Measurements from ENCODE around the gene SYN1.

Gene SYN1

GRCh38 chrX:47574076-47574546 lies 45.5 kb downstream of the SYN1 start:
- DNase-seq (ENCODE audit: low read depth in 3 of 3, low spot score in 1 of 3) = no peak

- no peak for DNase-seq (ENCODE audit: low read depth in 3 of 3, low spot score in 1 of 3)
These were observed 46.1 kb downstream of the SYN1 start for GRCh38 chrX:47573341-47574075.

- DNase-seq (ENCODE audit: low read depth in 3 of 3, low spot score in 1 of 3) = no peak
These were observed 46.8 kb downstream of the SYN1 start for GRCh38 chrX:47572773-47573340.

GRCh38 chrX:47571896-47572295 lies 47.8 kb downstream of the SYN1 start:
- no peak for DNase-seq (ENCODE audit: low read depth in 3 of 3, low spot score in 1 of 3)

- no peak for DNase-seq (ENCODE audit: low read depth in 3 of 3, low spot score in 1 of 3)
These were observed 48.4 kb downstream of the SYN1 start for GRCh38 chrX:47571215-47571614.

GRCh38 chrX:47570794-47571193 lies 48.9 kb downstream of the SYN1 start:
- DNase-seq (ENCODE audit: low read depth in 3 of 3, low spot score in 1 of 3) = no peak

- DNase-seq (ENCODE audit: low read depth in 3 of 3, low spot score in 1 of 3) = no peak
These were observed 50.9 kb downstream of the SYN1 start for GRCh38 chrX:47568656-47569295.

GRCh38 chrX:47566841-47567240 lies 52.8 kb downstream of the SYN1 start:
- no peak for DNase-seq (ENCODE audit: low read depth in 3 of 3, low spot score in 1 of 3)

GRCh38 chrX:47564438-47565085 lies 55.1 kb downstream of the SYN1 start:
- DNase-seq (ENCODE audit: low read depth in 3 of 3, low spot score in 1 of 3) = no peak

- no peak for DNase-seq (ENCODE audit: low read depth in 3 of 3, low spot score in 1 of 3)
These were observed 55.8 kb downstream of the SYN1 start for GRCh38 chrX:47563801-47564315.

- no peak for DNase-seq (ENCODE audit: low read depth in 3 of 3, low spot score in 1 of 3)
These were observed 56.9 kb downstream of the SYN1 start for GRCh38 chrX:47562615-47563243.

- DNase-seq (ENCODE audit: low read depth in 3 of 3, low spot score in 1 of 3) = no peak
These were observed 58.0 kb downstream of the SYN1 start for GRCh38 chrX:47561659-47562151.

- peak; percentile 76 to 95 (median 89) for DNase-seq (ENCODE audit: low read depth in 3 of 3, low spot score in 1 of 3)
These were observed 58.6 kb downstream of the SYN1 start, which contains the start of gene ARAF for GRCh38 chrX:47560934-47561658. Gene ARAF (plus strand): TSS chrX:47561205. CDS start chrX:47562968, 1,763 bp downstream.

GRCh38 chrX:47560179-47560933 lies 59.3 kb downstream of the SYN1 start:
- DNase-seq (ENCODE audit: low read depth in 3 of 3, low spot score in 1 of 3) = no peak

- no peak for DNase-seq (ENCODE audit: low read depth in 3 of 3, low spot score in 1 of 3)
These were observed 61.2 kb downstream of the SYN1 start for GRCh38 chrX:47558436-47558835.

- DNase-seq (ENCODE audit: low read depth in 3 of 3, low spot score in 1 of 3) = peak; percentile 54 to 62 (median 57)
These were observed 63.5 kb downstream of the SYN1 start for GRCh38 chrX:47556045-47556623.

GRCh38 chrX:47543496-47543895 lies 76.2 kb downstream of the SYN1 start:
- DNase-seq (ENCODE audit: low read depth in 3 of 3, low spot score in 1 of 3) = no peak

GRCh38 chrX:47540754-47541538 lies 78.7 kb downstream of the SYN1 start:
- no peak for DNase-seq (ENCODE audit: low read depth in 3 of 3, low spot score in 1 of 3)

Measured in stimulated activated CD4-positive, alpha-beta T cell treated with anti-CD3 and anti-CD28 coated beads, TNF-alpha, amount 100 ng/mL, for 1 hour (primary cell).